ENCODE data around the gene SEMA4D.

The SEMA4D gene

DNA sequence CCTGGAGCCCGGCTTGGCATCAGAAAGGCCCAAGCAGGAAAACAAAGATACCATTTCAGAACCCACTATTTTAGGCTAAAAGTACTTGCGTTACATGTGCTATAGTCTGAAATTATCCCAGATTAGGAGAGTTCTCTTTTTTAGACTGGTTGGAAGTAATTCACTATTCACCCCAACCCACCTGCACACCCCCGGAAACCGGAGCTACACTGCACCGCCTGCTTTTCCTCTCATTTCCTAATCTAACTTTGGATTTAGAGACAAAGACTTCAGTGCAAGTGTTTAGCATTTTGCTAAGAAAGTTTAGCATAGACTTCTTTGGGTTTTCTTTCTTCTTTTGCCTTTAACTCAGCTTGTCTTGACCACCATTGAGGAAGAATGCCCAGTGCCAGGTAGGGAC lies 100.4 kb downstream of the SEMA4D start:
- Histone ChIP-seq H3K4me1 (ENCODE audit: insufficient read depth, low read length) (no peaks in the 10 kb centered on the region), H3K36me3 (ENCODE audit: insufficient read depth, low read length) (peaks cover 4% of the 10 kb centered on the region; the same call in 1 of the 2 replicates), H3K9ac (ENCODE audit: low read depth, low read length) (no peak overlapping the region), H3K9me3 (ENCODE audit: control insufficient read depth, insufficient read depth, low read length) (no peaks in the 10 kb centered on the region)

GRCh38 chr9:89395931-89396710 lies 101.8 kb downstream of the SEMA4D start:
- H3K9me3 ChIP-seq (ENCODE audit: control insufficient read depth, insufficient read depth, low read length): no peaks in the 10 kb centered on the region
- no peak overlapping the region for H3K9ac ChIP-seq (ENCODE audit: low read depth, low read length)
- H3K36me3 ChIP-seq (ENCODE audit: insufficient read depth, low read length): peaks cover 4% of the 10 kb centered on the region; the same call in 1 of the 2 replicates
- H3K4me1 ChIP-seq (ENCODE audit: insufficient read depth, low read length): no peaks in the 10 kb centered on the region

- no peaks in the 10 kb centered on the region for H3K9me3 ChIP-seq (ENCODE audit: control insufficient read depth, insufficient read depth, low read length)
- no peaks in the 10 kb centered on the region for H3K4me1 ChIP-seq (ENCODE audit: insufficient read depth, low read length)
- peaks cover 9% of the 10 kb centered on the region for H3K36me3 ChIP-seq (ENCODE audit: insufficient read depth, low read length)
- no peak overlapping the region for H3K9ac ChIP-seq (ENCODE audit: low read depth, low read length)
Observed at GRCh38 chr9:89394412-89394811, 103.5 kb downstream of the SEMA4D start.

DNA sequence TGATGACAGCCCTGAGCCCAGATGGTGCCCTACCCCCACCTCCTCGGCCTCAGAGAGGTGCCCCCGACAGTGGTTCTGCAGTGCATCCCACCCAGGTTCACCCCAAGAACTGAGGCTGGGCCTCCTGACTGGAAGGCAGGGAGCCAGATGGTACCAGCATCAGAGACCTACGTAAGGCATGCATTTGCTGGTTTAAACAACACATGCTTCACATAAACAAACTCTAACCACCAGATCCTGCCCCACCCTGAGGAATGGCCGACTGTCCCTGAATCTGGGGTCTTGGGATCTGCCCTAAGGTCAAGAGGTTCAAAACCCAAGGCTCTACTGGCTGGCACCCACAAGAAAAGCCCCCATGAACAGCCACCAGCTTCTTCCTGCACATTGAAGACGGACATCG lies 106.3 kb downstream of the SEMA4D start:
- Histone ChIP-seq H3K9ac (ENCODE audit: low read depth, low read length) (no peak overlapping the region), H3K36me3 (ENCODE audit: insufficient read depth, low read length) (peaks cover 15% of the 10 kb centered on the region), H3K4me1 (ENCODE audit: insufficient read depth, low read length) (no peaks in the 10 kb centered on the region), H3K9me3 (ENCODE audit: control insufficient read depth, insufficient read depth, low read length) (no peaks in the 10 kb centered on the region)

DNA sequence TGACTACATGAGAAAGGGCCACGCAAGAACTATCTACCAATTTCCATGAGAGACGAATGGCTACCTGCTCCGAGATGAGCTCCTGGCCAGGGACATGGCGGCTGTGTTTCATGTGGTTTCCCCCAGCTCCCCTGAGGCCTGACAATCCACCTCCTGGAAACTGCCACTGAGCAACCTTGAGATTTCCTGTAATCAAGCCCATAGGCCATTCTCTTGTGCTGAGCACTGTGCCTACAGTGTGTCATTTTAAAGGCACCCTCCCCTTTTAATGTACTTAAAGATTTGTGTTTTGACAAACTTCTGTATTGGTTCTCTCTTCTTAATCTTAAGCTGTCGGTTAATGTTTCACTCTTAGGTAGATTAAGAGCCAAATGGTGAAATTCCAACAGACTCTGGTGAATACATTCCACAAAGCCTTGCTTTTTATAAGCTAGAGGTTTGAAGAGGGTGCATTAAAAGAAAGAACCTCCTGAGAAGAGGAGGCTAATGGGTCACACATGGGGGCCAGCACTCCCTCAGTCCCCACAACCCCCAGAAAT lies 107.3 kb downstream of the SEMA4D start:
- Histone ChIP-seq H3K4me1 (ENCODE audit: insufficient read depth, low read length) (no peaks in the 10 kb centered on the region), H3K9me3 (ENCODE audit: control insufficient read depth, insufficient read depth, low read length) (no peaks in the 10 kb centered on the region), H3K36me3 (ENCODE audit: insufficient read depth, low read length) (peaks cover 15% of the 10 kb centered on the region), H3K9ac (ENCODE audit: low read depth, low read length) (no peak overlapping the region)

DNA sequence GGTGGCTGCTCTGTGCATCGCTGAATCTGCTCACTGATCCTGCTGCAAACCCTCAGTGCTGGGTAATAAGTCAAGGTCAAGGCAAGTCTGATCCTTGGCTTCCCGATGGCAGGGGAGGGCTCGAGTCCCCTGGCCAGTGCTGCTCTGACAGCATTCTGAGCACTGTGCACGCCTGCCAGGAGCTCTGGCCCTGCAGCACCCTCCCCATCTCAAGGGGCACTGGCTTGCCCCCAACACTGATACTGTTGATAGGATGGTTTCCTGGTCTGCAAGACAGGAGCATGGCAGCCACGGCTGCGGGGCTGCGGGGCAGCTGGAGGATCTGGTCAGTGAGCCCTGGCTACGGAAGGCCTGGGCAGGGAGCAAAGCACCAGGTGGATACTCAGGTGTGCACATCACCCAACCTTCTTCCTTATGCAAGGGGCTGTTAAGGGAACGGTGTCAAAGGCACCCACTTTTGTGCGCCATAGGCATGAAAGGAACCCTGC lies 107.8 kb downstream of the SEMA4D start:
- no peaks in the 10 kb centered on the region for H3K4me1 ChIP-seq (ENCODE audit: insufficient read depth, low read length)
- H3K9ac ChIP-seq (ENCODE audit: low read depth, low read length): no peak overlapping the region
- H3K36me3 ChIP-seq (ENCODE audit: insufficient read depth, low read length): peaks cover 18% of the 10 kb centered on the region
- no peaks in the 10 kb centered on the region for H3K9me3 ChIP-seq (ENCODE audit: control insufficient read depth, insufficient read depth, low read length)

- H3K36me3 ChIP-seq (ENCODE audit: insufficient read depth, low read length): peaks cover 19% of the 10 kb centered on the region
- no peaks in the 10 kb centered on the region for H3K9me3 ChIP-seq (ENCODE audit: control insufficient read depth, insufficient read depth, low read length)
- no peak overlapping the region for H3K9ac ChIP-seq (ENCODE audit: low read depth, low read length)
- H3K4me1 ChIP-seq (ENCODE audit: insufficient read depth, low read length): no peaks in the 10 kb centered on the region
Observed at GRCh38 chr9:89388868-89389177, 109.1 kb downstream of the SEMA4D start.

DNA sequence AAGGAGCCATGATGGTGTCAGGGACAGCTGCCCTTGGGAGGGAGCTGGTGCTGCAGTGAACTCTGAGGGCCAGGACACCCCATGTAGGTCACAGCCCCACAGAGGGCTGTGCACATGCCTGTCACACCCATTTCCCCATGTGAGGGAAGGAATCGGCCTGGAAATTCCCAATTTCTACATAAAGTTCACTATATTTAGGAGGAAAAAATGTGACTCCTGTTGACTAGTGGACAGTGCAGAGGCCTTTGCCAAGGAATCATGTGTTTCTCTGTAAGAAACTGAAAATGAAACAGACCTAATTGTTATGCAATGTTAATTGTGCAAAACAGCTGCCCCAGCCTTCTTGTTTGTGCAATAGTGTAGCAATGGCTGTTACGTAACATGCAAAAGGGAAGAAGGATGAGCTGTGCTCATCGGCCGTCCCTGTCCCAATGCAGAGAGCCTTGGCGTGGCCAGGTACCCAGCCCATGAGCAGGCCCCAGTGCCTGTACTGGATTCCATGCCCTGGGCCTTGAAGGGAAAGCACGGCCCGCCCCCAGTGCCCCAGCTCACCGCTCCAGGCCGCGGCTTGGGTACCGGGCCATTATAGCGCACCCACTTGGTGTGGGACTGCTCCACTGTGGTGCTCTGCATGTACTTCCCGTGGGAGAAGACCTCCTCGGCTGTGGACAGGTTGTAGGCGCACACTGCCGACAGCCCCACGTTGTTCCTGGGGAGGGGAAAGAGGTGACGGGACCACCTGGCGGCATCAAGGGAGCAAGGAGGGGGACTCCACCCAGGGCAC lies 109.6 kb downstream of the SEMA4D start:
- H3K36me3 ChIP-seq (ENCODE audit: insufficient read depth, low read length): peaks cover 19% of the 10 kb centered on the region
- H3K9ac ChIP-seq (ENCODE audit: low read depth, low read length): no peak overlapping the region
- no peaks in the 10 kb centered on the region for H3K9me3 ChIP-seq (ENCODE audit: control insufficient read depth, insufficient read depth, low read length)
- no peaks in the 10 kb centered on the region for H3K4me1 ChIP-seq (ENCODE audit: insufficient read depth, low read length)

- H3K36me3 ChIP-seq (ENCODE audit: insufficient read depth, low read length): peaks cover 15% of the 10 kb centered on the region
- no peaks in the 10 kb centered on the region for H3K4me1 ChIP-seq (ENCODE audit: insufficient read depth, low read length)
- H3K9ac ChIP-seq (ENCODE audit: low read depth, low read length): no peak overlapping the region
- no peaks in the 10 kb centered on the region for H3K9me3 ChIP-seq (ENCODE audit: control insufficient read depth, insufficient read depth, low read length)
Observed at GRCh38 chr9:89387197-89387849, 110.6 kb downstream of the SEMA4D start.

- peaks cover 15% of the 10 kb centered on the region for H3K36me3 ChIP-seq (ENCODE audit: insufficient read depth, low read length)
- H3K4me1 ChIP-seq (ENCODE audit: insufficient read depth, low read length): no peaks in the 10 kb centered on the region
- H3K9ac ChIP-seq (ENCODE audit: low read depth, low read length): no peak overlapping the region
Observed at GRCh38 chr9:89386797-89387196, 111.1 kb downstream of the SEMA4D start.

GRCh38 chr9:89386206-89386605 lies 111.7 kb downstream of the SEMA4D start:
- Histone ChIP-seq H3K9me3 (ENCODE audit: control insufficient read depth, insufficient read depth, low read length) (no peaks in the 10 kb centered on the region), H3K4me1 (ENCODE audit: insufficient read depth, low read length) (no peaks in the 10 kb centered on the region), H3K36me3 (ENCODE audit: insufficient read depth, low read length) (peaks cover 15% of the 10 kb centered on the region), H3K9ac (ENCODE audit: low read depth, low read length) (no peak overlapping the region)

More at GRCh38 chr9:89386797-89387196, 111.1 kb downstream of the SEMA4D start:
- no peaks in the 10 kb centered on the region for H3K9me3 ChIP-seq (ENCODE audit: control insufficient read depth, insufficient read depth, low read length)

DNA sequence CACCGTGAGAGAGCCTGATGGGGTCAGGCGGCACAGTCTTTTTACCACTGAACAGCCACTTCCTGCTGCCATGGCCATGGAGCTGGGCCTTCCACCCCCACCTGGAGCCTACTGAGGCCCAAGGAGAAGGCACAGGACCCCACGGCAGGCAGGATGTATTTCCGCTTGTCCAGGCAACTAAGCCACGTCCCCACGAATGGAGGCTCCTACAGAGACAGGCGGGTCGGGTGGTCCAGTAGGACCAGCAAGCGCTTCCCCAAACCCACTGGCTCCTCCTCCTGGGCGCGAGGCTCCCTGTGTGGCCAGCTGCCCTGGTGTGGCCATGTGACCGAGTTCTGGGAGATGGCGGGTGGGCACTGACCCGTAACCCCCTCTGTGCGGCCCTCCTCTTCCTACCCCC lies 113.1 kb downstream of the SEMA4D start:
- peaks cover 10% of the 10 kb centered on the region for H3K36me3 ChIP-seq (ENCODE audit: insufficient read depth, low read length)
- H3K9ac ChIP-seq (ENCODE audit: low read depth, low read length): no peak overlapping the region
- H3K4me1 ChIP-seq (ENCODE audit: insufficient read depth, low read length): no peaks in the 10 kb centered on the region
- no peaks in the 10 kb centered on the region for H3K9me3 ChIP-seq (ENCODE audit: control insufficient read depth, insufficient read depth, low read length)

DNA sequence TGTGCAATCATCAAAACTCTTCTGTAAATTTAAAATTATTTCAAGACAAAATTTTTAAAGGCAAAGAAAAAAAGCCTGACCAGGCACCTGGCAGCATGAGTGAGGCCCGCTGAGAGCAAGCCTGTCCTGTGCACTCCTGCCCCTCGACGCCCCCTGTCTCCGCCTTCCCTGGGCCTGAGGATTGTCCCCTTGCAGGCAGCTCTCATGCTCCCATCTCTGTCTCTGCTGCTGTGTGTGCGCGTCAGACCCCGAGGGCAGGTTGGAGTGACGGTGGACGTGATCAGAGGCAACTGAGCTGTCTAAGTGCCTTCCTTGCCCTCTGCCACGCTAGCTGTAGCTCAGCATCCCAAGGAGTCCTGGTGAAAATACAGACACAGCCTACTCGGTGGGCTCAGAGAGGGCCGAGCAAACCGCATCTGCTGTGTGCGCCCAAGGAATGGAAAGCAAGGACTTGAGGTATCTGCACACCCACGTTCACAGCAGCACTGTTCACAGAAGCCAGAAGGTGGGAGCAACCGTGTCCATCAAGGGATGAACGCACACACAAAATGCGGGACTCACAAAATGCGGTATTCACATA lies 114.1 kb downstream of the SEMA4D start:
- H3K4me1 ChIP-seq (ENCODE audit: insufficient read depth, low read length): no peaks in the 10 kb centered on the region
- H3K36me3 ChIP-seq (ENCODE audit: insufficient read depth, low read length): peaks cover 10% of the 10 kb centered on the region
- H3K9me3 ChIP-seq (ENCODE audit: control insufficient read depth, insufficient read depth, low read length): no peaks in the 10 kb centered on the region

GRCh38 chr9:89383030-89383720 lies 114.7 kb downstream of the SEMA4D start:
- no peak overlapping the region for H3K9ac ChIP-seq (ENCODE audit: low read depth, low read length)
- H3K36me3 ChIP-seq (ENCODE audit: insufficient read depth, low read length): peaks cover 10% of the 10 kb centered on the region
- H3K9me3 ChIP-seq (ENCODE audit: control insufficient read depth, insufficient read depth, low read length): no peaks in the 10 kb centered on the region
- no peaks in the 10 kb centered on the region for H3K4me1 ChIP-seq (ENCODE audit: insufficient read depth, low read length)

More for the DNA sequence above, 114.1 kb downstream of the SEMA4D start:
- no peak overlapping the region for H3K9ac ChIP-seq (ENCODE audit: low read depth, low read length)
